ENCODE data around the gene CAMK2D.

CAMK2D gene

GRCh38 chr4:113749178-113749577, 12.4 kb downstream of the CAMK2D start:
- Histone ChIP-seq H3K18ac (ENCODE audit: low read length) (no peak overlapping the region), H3K23ac (ENCODE audit: low read length) (no peak overlapping the region), H3K9me3 (ENCODE audit: insufficient read depth, low read depth, low read length) (no peaks in the 10 kb centered on the region), H3K27me3 (ENCODE audit: insufficient read depth, low read length) (no peaks in the 10 kb centered on the region), H3K4me1 (ENCODE audit: control insufficient read depth in 1 of 2, insufficient read depth in 2 of 2, low read length in 2 of 2) (no peaks in the 10 kb centered on the region), H2BK12ac (ENCODE audit: low read length) (no peak overlapping the region), H3K9ac (ENCODE audit: low read length) (no peak overlapping the region), H3K4me3 (ENCODE audit: low read depth, low read length) (no peak overlapping the region), H2AFZ (ENCODE audit: insufficient read depth, low read length, poor library complexity) (no peak overlapping the region), H4K91ac (ENCODE audit: low read depth, low read length) (no peak overlapping the region), H4K8ac (ENCODE audit: low read depth, low read length) (no peak overlapping the region), H3K79me2 (ENCODE audit: control insufficient read depth, insufficient read depth, low read length, poor library complexity) (no peaks in the 10 kb centered on the region), H3K4ac (ENCODE audit: low read depth, low read length) (no peak overlapping the region), H3K36me3 (ENCODE audit: control insufficient read depth in 1 of 2, insufficient read depth in 2 of 2, low read length in 2 of 2) (peaks cover 0 to 2% of the 10 kb centered on the region in 2 experiments), H4K12ac (ENCODE audit: low read depth, low read length) (no peak overlapping the region), H3K27ac (ENCODE audit: low read depth, low read length) (no peak overlapping the region), H3K4me2 (ENCODE audit: low read length) (no peak overlapping the region), H2BK120ac (ENCODE audit: insufficient read depth, low read length, poor library complexity) (no peak overlapping the region), H2AK5ac (ENCODE audit: low read length) (no peak overlapping the region), H3K79me1 (ENCODE audit: low read length) (no peaks in the 10 kb centered on the region), H3K14ac (ENCODE audit: low read length) (no peak overlapping the region), H2BK5ac (ENCODE audit: low read depth, low read length, poor library complexity) (no peak overlapping the region)
- DNase-seq = no peak
- WGBS (ENCODE audit: extremely low coverage, insufficient coverage, insufficient read length) = no CpG with 5 or more reads among the region's 1 CpG

DNA sequence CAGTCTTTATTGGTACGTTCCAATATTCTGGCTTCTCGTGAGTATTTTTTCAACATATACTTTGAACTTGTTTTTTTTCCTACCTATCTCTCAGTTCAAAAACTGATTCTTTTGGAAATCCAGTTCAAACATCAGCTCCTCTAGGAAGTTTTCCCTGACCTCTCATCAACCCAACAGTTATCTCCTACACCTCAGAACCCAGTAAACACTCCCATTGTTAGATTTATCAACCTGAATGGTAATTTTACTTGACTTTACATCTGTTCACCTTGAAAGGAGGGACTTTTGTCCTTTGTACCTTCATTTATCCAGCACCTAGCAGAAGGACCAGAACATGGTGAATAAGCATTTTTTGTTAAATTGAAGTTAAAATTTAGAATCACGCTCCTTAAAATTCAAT, 13.6 kb downstream of the CAMK2D start:
- H2BK12ac ChIP-seq (ENCODE audit: low read length) = no peak overlapping the region
- no peak overlapping the region for H3K4me2 ChIP-seq (ENCODE audit: low read length)
- H3K4me3 ChIP-seq (ENCODE audit: low read depth, low read length) = no peak overlapping the region
- no peak overlapping the region for H4K12ac ChIP-seq (ENCODE audit: low read depth, low read length)
- peaks cover 0 to 2% of the 10 kb centered on the region in 2 experiments for H3K36me3 ChIP-seq (ENCODE audit: control insufficient read depth in 1 of 2, insufficient read depth in 2 of 2, low read length in 2 of 2)
- H4K8ac ChIP-seq (ENCODE audit: low read depth, low read length) = no peak overlapping the region
- H3K4me1 ChIP-seq (ENCODE audit: control insufficient read depth in 1 of 2, insufficient read depth in 2 of 2, low read length in 2 of 2) = no peaks in the 10 kb centered on the region
- no peaks in the 10 kb centered on the region for H3K79me1 ChIP-seq (ENCODE audit: low read length)
- H3K18ac ChIP-seq (ENCODE audit: low read length) = no peak overlapping the region
- H3K79me2 ChIP-seq (ENCODE audit: control insufficient read depth, insufficient read depth, low read length, poor library complexity) = no peaks in the 10 kb centered on the region
- H4K91ac ChIP-seq (ENCODE audit: low read depth, low read length) = no peak overlapping the region
- H2BK120ac ChIP-seq (ENCODE audit: insufficient read depth, low read length, poor library complexity) = no peak overlapping the region
- no peak overlapping the region for H2AFZ ChIP-seq (ENCODE audit: insufficient read depth, low read length, poor library complexity)
- H3K9me3 ChIP-seq (ENCODE audit: insufficient read depth, low read depth, low read length) = no peaks in the 10 kb centered on the region
- H3K27me3 ChIP-seq (ENCODE audit: insufficient read depth, low read length) = no peaks in the 10 kb centered on the region
- H3K4ac ChIP-seq (ENCODE audit: low read depth, low read length) = no peak overlapping the region
- no peak overlapping the region for H2AK5ac ChIP-seq (ENCODE audit: low read length)
- no peak for DNase-seq
- no peak overlapping the region for H3K27ac ChIP-seq (ENCODE audit: low read depth, low read length)
- no peak overlapping the region for H3K23ac ChIP-seq (ENCODE audit: low read length)
- H2BK5ac ChIP-seq (ENCODE audit: low read depth, low read length, poor library complexity) = no peak overlapping the region
- WGBS (ENCODE audit: extremely low coverage, insufficient coverage, insufficient read length) = no CpG with 5 or more reads among the region's 3 CpGs
- no peak overlapping the region for H3K14ac ChIP-seq (ENCODE audit: low read length)
- no peak overlapping the region for H3K9ac ChIP-seq (ENCODE audit: low read length)

DNA sequence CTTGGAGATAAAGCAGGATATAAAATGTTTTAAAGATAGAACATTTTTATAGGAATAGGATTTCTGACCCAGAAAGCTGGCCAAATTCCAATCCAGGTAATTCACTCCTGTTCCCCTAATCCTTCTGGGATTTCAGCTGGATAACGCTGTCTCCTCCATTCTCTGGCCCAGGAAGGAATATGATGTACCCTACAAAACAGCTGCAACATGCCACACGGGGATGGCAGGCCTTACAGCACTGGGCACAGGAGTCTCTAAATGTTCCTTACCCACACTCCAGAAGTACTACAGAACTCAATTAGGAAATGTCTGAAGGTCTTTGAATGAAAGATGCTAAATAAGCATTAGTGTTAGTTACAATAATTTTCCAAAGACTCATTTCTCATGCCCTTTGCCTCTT, 15.8 kb downstream of the CAMK2D start:
- H3K4me1 ChIP-seq (ENCODE audit: control insufficient read depth in 1 of 2, insufficient read depth in 2 of 2, low read length in 2 of 2) = no peaks in the 10 kb centered on the region
- no peaks in the 10 kb centered on the region for H3K79me2 ChIP-seq (ENCODE audit: control insufficient read depth, insufficient read depth, low read length, poor library complexity)
- H3K18ac ChIP-seq (ENCODE audit: low read length) = no peak overlapping the region
- no peak overlapping the region for H3K4ac ChIP-seq (ENCODE audit: low read depth, low read length)
- no peak overlapping the region for H4K91ac ChIP-seq (ENCODE audit: low read depth, low read length)
- H2AK5ac ChIP-seq (ENCODE audit: low read length) = no peak overlapping the region
- no peak overlapping the region for H3K9ac ChIP-seq (ENCODE audit: low read length)
- no peak overlapping the region for H3K14ac ChIP-seq (ENCODE audit: low read length)
- H2BK5ac ChIP-seq (ENCODE audit: low read depth, low read length, poor library complexity) = no peak overlapping the region
- H3K79me1 ChIP-seq (ENCODE audit: low read length) = no peaks in the 10 kb centered on the region
- H3K9me3 ChIP-seq (ENCODE audit: insufficient read depth, low read depth, low read length) = no peaks in the 10 kb centered on the region
- no peak for DNase-seq
- no peak overlapping the region for H2BK12ac ChIP-seq (ENCODE audit: low read length)
- no peak overlapping the region for H4K8ac ChIP-seq (ENCODE audit: low read depth, low read length)
- WGBS (ENCODE audit: extremely low coverage, insufficient coverage, insufficient read length) = no CpG with 5 or more reads among the region's 2 CpGs
- no peaks in the 10 kb centered on the region for H3K27me3 ChIP-seq (ENCODE audit: insufficient read depth, low read length)
- H3K27ac ChIP-seq (ENCODE audit: low read depth, low read length) = no peak overlapping the region
- H3K36me3 ChIP-seq (ENCODE audit: control insufficient read depth in 1 of 2, insufficient read depth in 2 of 2, low read length in 2 of 2) = peaks cover 0 to 2% of the 10 kb centered on the region in 2 experiments
- H2AFZ ChIP-seq (ENCODE audit: insufficient read depth, low read length, poor library complexity) = no peak overlapping the region
- no peak overlapping the region for H3K4me3 ChIP-seq (ENCODE audit: low read depth, low read length)
- H3K23ac ChIP-seq (ENCODE audit: low read length) = no peak overlapping the region
- no peak overlapping the region for H2BK120ac ChIP-seq (ENCODE audit: insufficient read depth, low read length, poor library complexity)
- no peak overlapping the region for H4K12ac ChIP-seq (ENCODE audit: low read depth, low read length)
- no peak overlapping the region for H3K4me2 ChIP-seq (ENCODE audit: low read length)

DNA sequence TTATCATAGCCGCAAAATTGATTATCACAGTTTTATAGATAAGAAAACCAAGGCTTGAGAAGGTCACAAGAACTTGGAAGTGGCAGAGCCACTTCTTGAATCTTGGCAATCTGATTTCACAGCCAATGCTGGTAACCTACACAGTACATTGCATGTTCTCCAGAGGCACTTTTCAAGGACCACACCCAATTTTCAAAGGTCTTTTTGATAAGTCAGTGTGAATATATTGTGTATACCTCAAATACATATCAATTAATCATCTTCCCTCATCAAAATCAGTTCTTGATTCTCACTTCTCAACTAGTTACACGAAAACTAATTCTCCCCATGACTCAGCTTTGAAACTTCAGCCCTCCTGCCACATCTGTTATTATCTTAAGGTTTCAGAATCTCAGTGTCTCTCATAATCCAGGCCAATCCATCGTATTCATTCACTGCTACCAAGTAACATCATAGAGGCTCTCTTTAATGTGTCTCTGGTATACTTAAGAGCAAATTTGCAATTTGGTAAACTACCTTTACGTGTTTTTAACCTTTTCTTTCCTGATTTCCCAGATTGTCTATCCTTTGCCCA, 16.8 kb downstream of the CAMK2D start:
- Histone ChIP-seq H2AFZ (ENCODE audit: insufficient read depth, low read length, poor library complexity) (no peak overlapping the region), H3K9ac (ENCODE audit: low read length) (no peak overlapping the region), H3K18ac (ENCODE audit: low read length) (no peak overlapping the region), H3K79me1 (ENCODE audit: low read length) (no peaks in the 10 kb centered on the region), H4K8ac (ENCODE audit: low read depth, low read length) (no peak overlapping the region), H3K4me2 (ENCODE audit: low read length) (no peak overlapping the region), H3K9me3 (ENCODE audit: insufficient read depth, low read depth, low read length) (no peaks in the 10 kb centered on the region), H3K4me3 (ENCODE audit: low read depth, low read length) (no peak overlapping the region), H3K23ac (ENCODE audit: low read length) (no peak overlapping the region), H3K36me3 (ENCODE audit: control insufficient read depth in 1 of 2, insufficient read depth in 2 of 2, low read length in 2 of 2) (peaks cover 0 to 2% of the 10 kb centered on the region in 2 experiments), H2BK120ac (ENCODE audit: insufficient read depth, low read length, poor library complexity) (no peak overlapping the region), H4K91ac (ENCODE audit: low read depth, low read length) (no peak overlapping the region), H2AK5ac (ENCODE audit: low read length) (no peak overlapping the region), H2BK5ac (ENCODE audit: low read depth, low read length, poor library complexity) (no peak overlapping the region), H3K4ac (ENCODE audit: low read depth, low read length) (no peak overlapping the region), H4K12ac (ENCODE audit: low read depth, low read length) (no peak overlapping the region), H2BK12ac (ENCODE audit: low read length) (no peak overlapping the region), H3K27me3 (ENCODE audit: insufficient read depth, low read length) (no peaks in the 10 kb centered on the region), H3K14ac (ENCODE audit: low read length) (no peak overlapping the region), H3K4me1 (ENCODE audit: control insufficient read depth in 1 of 2, insufficient read depth in 2 of 2, low read length in 2 of 2) (no peaks in the 10 kb centered on the region), H3K27ac (ENCODE audit: low read depth, low read length) (no peak overlapping the region), H3K79me2 (ENCODE audit: control insufficient read depth, insufficient read depth, low read length, poor library complexity) (no peaks in the 10 kb centered on the region)
- no peak for DNase-seq
- WGBS (ENCODE audit: extremely low coverage, insufficient coverage, insufficient read length) = 100% methylated on average over 1 of the region's 4 CpGs

Measured in trophoblast cell (in vitro differentiated cells and primary cell).